ENCODE measurements around the gene ZWINT. TPM values are rescaled to one million over a fixed set of nuclear protein-coding genes. Genes with fewer than 3 reads are reported as not detected.
A peak's percentile ranks its signal among the peaks of the same experiment; 100 is the strongest.

ZWINT gene
- total and polyA plus RNA-seq, 2 of the 4 experiments (the other 2 are of a cell fraction) = 47.3 to 52.0 TPM

DNA sequence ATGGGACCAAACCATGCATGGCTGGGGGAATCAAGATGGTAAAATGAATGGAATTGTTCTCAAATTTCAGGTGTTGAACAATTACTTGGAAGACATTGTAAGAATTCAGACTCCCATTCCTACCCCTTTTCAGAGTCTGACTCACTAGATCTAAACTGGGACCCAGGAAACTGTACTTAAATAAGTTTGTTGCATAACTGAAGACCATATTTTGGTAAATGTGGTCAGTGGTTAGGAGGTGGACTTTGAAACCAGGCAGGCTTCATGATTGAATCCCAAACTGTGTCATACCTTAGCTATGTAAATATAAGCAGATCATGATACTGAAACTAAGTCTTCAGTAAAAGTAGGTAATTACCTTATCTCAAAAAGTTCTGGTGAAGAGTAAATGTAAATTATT, 41.7 kb downstream of the ZWINT start:
- DNase-seq = peak; percentile 76
- H2BK20ac ChIP-seq (ENCODE audit: low read depth, low read length) = no peak overlapping the region
- H3K9ac ChIP-seq (ENCODE audit: low read depth, low read length) = no peak overlapping the region
- H3K27me3 ChIP-seq (ENCODE audit: control insufficient read depth, insufficient read depth, low read length) = no peaks in the 10 kb centered on the region
- H3K14ac ChIP-seq (replicated peaks; ENCODE audit: low read depth, low read length) = no peak overlapping the region
- H3K9me3 ChIP-seq (ENCODE audit: control insufficient read depth, insufficient read depth, low read length) = no peaks in the 10 kb centered on the region; the same call in 1 of the 2 replicates
- H3K23ac ChIP-seq (ENCODE audit: low read depth, low read length) = no peak overlapping the region
- ChIA-PET POLR2A (ENCODE audit: unreplicated experiment) (no interaction called here), CTCF (no interaction called here)
- peak overlapping the region; percentile 50; the same call in 1 of the 2 replicates for H3K4me2 ChIP-seq (ENCODE audit: low read depth, low read length)
- no TSS peak for BruUV-seq (replicated peaks)
- no peaks in the 10 kb centered on the region for H3K36me3 ChIP-seq (ENCODE audit: control insufficient read depth, insufficient read depth, low read length)
- H4K91ac ChIP-seq (ENCODE audit: insufficient read depth, low read depth, low read length) = no peak overlapping the region
- H2AK9ac ChIP-seq (replicated peaks; ENCODE audit: low read depth, low read length, poor library complexity) = no peak overlapping the region
- H4K8ac ChIP-seq (ENCODE audit: low read depth in 2 of 2, low read length in 2 of 2) = no peak overlapping the region
- ATAC-seq (ENCODE audit: low read depth) = peak; percentile 85
- H2BK5ac ChIP-seq (ENCODE audit: low read depth, low read length, poor library complexity, severe bottlenecking) = no peak overlapping the region
- in situ Hi-C loops (cut with MboI; ENCODE audit: low sequenced_read_pairs) = no loop called here
- dilution Hi-C loops (cut with HindIII; ENCODE audit: low sequenced_read_pairs, unreplicated experiment) = no loop called here
- H2BK15ac ChIP-seq (ENCODE audit: low read depth, low read length) = no peak overlapping the region
- H3K56ac ChIP-seq (ENCODE audit: extremely low read depth, insufficient read depth, low read length) = no peak overlapping the region
- no peaks in the 10 kb centered on the region for H3K9me1 ChIP-seq (ENCODE audit: insufficient read depth, low read length)
- H3K4ac ChIP-seq (ENCODE audit: low read depth, low read length) = no peak overlapping the region
- H3K4me3 ChIP-seq (ENCODE audit: insufficient read depth, low read depth, low read length) = no peak overlapping the region
- intact Hi-C loops (cut with micrococcal nuclease) = no loop called here
- no peak overlapping the region for H2AK5ac ChIP-seq (ENCODE audit: low read depth, low read length)
- H4K20me1 ChIP-seq (ENCODE audit: insufficient read depth, low read length) = no peaks in the 10 kb centered on the region
- no peak overlapping the region for H2AFZ ChIP-seq (replicated peaks; ENCODE audit: low read length, poor library complexity)
- TF ChIP-seq CEBPB (IDR thresholded peaks at IDR 0.05; ENCODE audit: low read depth, low read length) = peak; percentile 75
- TF ChIP-seq, protein P1, sequence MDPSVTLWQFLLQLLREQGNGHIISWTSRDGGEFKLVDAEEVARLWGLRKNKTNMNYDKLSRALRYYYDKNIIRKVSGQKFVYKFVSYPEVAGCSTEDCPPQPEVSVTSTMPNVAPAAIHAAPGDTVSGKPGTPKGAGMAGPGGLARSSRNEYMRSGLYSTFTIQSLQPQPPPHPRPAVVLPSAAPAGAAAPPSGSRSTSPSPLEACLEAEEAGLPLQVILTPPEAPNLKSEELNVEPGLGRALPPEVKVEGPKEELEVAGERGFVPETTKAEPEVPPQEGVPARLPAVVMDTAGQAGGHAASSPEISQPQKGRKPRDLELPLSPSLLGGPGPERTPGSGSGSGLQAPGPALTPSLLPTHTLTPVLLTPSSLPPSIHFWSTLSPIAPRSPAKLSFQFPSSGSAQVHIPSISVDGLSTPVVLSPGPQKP (IDR thresholded peaks at IDR 0.05; ENCODE audit: borderline replicate concordance, low read depth, low read length) = no peak
- TF ChIP-seq MXI1 (IDR thresholded peaks at IDR 0.05; ENCODE audit: borderline replicate concordance, low read depth, low read length) = no peak
- TF ChIP-seq NFE2L2 (IDR thresholded peaks at IDR 0.05; ENCODE audit: low read depth, low read length) = no peak
- TF ChIP-seq POLR2A (IDR thresholded peaks at IDR 0.05; ENCODE audit: low read depth, low read length) = no peak
- no peak for TF ChIP-seq SMC3 (IDR thresholded peaks at IDR 0.05; ENCODE audit: low read depth, low read length)
- TF ChIP-seq FOS (IDR thresholded peaks at IDR 0.05; ENCODE audit: low read depth, low read length) = peak; percentile 39; the same call in 1 of the 2 replicates
- no peaks in the 10 kb centered on the region for H3K4me1 ChIP-seq (ENCODE audit: control insufficient read depth, insufficient read depth, low read length)
- H3K79me1 ChIP-seq (ENCODE audit: low read depth in 1 of 2, low read length in 2 of 2) = no peaks in the 10 kb centered on the region
- no peak overlapping the region for H4K5ac ChIP-seq (ENCODE audit: low read depth, low read length)
- H3K27ac ChIP-seq (ENCODE audit: insufficient read depth, low read length) = no peak overlapping the region
- no peak overlapping the region for H3K18ac ChIP-seq (ENCODE audit: low read depth, low read length)
- H2BK120ac ChIP-seq (ENCODE audit: low read depth, low read length) = no peak overlapping the region

All from IMR-90 (cell line).